ENCODE measurements around the gene CLPTM1L.

DNA sequence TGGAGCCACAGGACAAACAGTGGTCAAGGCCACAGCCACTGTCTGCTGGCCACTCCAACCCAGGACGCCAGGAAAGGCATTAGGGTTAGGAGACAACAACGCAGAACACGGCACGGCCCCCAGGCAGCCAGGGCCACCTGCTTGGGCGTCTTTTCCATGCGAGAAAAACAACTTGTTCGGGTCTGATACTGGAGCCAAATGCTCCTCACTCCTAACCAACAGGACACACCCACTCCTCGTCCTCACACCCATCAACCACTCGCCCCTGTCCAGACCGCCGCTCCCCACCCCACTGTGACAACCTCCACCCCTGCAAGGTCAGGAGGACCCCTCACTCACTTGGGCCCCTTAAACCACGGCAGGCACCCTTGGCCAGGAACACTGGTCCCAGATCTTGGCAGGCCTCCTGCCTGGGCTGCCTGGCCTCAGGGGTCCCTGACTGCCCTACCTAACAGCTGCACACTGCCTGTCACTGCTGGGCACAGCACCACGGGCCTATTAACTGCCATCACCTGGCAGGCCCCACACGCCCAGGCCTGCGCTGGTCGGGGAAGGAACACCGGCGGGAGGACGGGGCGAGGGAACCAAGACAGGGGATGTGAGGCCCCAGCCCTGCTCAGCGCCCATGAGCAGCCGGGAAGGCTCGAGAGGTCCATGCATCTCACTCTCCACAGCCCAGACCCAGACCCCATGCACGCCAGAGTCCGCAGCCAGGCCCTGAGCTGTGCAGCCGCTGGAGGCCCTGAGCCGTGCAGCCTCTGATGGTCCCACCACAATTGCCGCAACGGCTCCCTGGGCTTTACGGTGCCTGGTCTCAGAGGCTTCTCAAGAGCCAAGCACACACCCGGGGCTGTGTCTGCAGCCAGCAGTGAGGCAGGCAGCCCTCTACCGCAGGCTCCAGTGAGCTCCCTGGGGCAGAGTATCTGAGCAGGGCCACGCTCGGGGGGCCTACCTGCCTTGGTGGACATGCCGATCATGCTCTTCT is 13.8 kb downstream of the CLPTM1L start:
- TF ChIP-seq, protein P1, sequence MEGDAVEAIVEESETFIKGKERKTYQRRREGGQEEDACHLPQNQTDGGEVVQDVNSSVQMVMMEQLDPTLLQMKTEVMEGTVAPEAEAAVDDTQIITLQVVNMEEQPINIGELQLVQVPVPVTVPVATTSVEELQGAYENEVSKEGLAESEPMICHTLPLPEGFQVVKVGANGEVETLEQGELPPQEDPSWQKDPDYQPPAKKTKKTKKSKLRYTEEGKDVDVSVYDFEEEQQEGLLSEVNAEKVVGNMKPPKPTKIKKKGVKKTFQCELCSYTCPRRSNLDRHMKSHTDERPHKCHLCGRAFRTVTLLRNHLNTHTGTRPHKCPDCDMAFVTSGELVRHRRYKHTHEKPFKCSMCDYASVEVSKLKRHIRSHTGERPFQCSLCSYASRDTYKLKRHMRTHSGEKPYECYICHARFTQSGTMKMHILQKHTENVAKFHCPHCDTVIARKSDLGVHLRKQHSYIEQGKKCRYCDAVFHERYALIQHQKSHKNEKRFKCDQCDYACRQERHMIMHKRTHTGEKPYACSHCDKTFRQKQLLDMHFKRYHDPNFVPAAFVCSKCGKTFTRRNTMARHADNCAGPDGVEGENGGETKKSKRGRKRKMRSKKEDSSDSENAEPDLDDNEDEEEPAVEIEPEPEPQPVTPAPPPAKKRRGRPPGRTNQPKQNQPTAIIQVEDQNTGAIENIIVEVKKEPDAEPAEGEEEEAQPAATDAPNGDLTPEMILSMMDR (conservative IDR thresholded peaks at IDR 0.05; ENCODE audit: low read length): no peak
- TF ChIP-seq EZH2phosphoT487 (IDR thresholded peaks at IDR 0.05; ENCODE audit: borderline replicate concordance): no peak

All from Loucy (cell line).